Measurements from ENCODE around the gene FAM13B. TPM values are rescaled to one million over a fixed set of nuclear protein-coding genes. Genes with fewer than 3 reads are reported as not detected.

Gene FAM13B
- total and polyA plus RNA-seq, 2 of the 8 experiments (the other 6 are each of a cell fraction or from before 2014, with no cell fraction given): 6.4 to 17.0 TPM

DNA sequence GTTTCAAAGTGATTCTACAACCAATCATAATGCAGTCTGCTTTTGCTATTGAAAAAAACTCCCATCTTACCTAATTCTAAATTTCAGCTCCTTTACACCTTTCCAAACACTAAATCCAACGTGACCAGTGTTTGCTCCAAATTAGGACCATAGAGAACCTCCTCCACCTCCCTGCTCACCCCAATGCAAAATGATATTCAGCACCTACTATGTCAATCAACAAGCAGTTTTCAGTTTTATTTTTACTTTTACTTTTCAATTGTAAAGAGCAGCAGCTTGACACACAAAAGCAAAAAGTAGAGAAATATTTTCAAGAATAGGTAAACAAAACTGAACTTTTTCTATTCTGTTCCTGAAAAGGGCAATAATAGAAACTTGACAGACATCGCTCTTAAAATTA is 3.4 kb downstream of the FAM13B start:
- POLR2A ChIA-PET (ENCODE audit: partially characterized antibody): no interaction called here
- Histone ChIP-seq H3K56ac (replicated peaks; ENCODE audit: insufficient read length, low read depth, low read length) (no peak overlapping the region), H2BK5ac (ENCODE audit: low read depth, low read length) (no peak overlapping the region), H3K18ac (ENCODE audit: extremely low read depth, low read length) (no peak overlapping the region), H3K23ac (ENCODE audit: insufficient read length) (no peak overlapping the region), H2BK12ac (ENCODE audit: low read depth, low read length) (no peak overlapping the region), H3K27ac (ENCODE audit: low read depth, low read length) (no peak overlapping the region), H3K4me1 (replicated peaks in 1 of 4; ENCODE audit: control insufficient read depth in 3 of 4, insufficient read depth in 4 of 4, low read length in 3 of 4) (peaks cover 3 to 8% (median 4%) of the 10 kb centered on the region in 4 experiments; a peak in 3 of 7 replicates), H4K8ac (ENCODE audit: extremely low read depth, insufficient read depth, low read length) (no peak overlapping the region), H4K91ac (replicated peaks; ENCODE audit: insufficient read length, low read length) (no peak overlapping the region), H3K9me3 (ENCODE audit: insufficient read depth in 2 of 2, low read depth in 1 of 2, low read length in 1 of 2) (no peaks in the 10 kb centered on the region), H3K4me2 (ENCODE audit: insufficient read depth in 1 of 2, low read depth in 2 of 2, low read length in 2 of 2) (no peak overlapping the region), H3K36me3 (ENCODE audit: control insufficient read depth in 2 of 4, insufficient read depth in 4 of 4, low read length in 3 of 4) (no peaks in the 10 kb centered on the region), H3K14ac (ENCODE audit: insufficient read length) (no peak overlapping the region), H3K4ac (replicated peaks; ENCODE audit: insufficient read length, low read depth, low read length) (no peak overlapping the region), H3K27me3 (replicated peaks in 1 of 4; ENCODE audit: control insufficient read depth in 3 of 4, extremely low read depth in 1 of 4, insufficient read depth in 3 of 4, low read length in 3 of 4) (no peaks in the 10 kb centered on the region), H2BK20ac (ENCODE audit: low read length) (no peak overlapping the region), H3K79me2 (ENCODE audit: control insufficient read depth in 1 of 2, insufficient read depth in 2 of 2, low read length in 2 of 2) (peaks cover 31 to 77% of the 10 kb centered on the region in 2 experiments), H4K20me1 (replicated peaks in 1 of 2; ENCODE audit: control insufficient read depth in 1 of 2, insufficient read depth in 2 of 2, low read length in 2 of 2) (peaks cover 3 to 13% of the 10 kb centered on the region in 2 experiments), H3K79me1 (ENCODE audit: low read depth, low read length) (peaks cover 6% of the 10 kb centered on the region), H2BK120ac (replicated peaks; ENCODE audit: low read depth, low read length) (no peak overlapping the region), H2AFZ (ENCODE audit: low read length) (no peak overlapping the region), H3K23me2 (ENCODE audit: low read depth, low read length) (peaks cover 4% of the 10 kb centered on the region; the same call in 1 of the 2 replicates), H4K5ac (ENCODE audit: insufficient read length, low read depth, low read length) (no peak overlapping the region), H2AK5ac (ENCODE audit: low read depth, low read length) (no peak overlapping the region), H2BK15ac (ENCODE audit: low read length) (no peak overlapping the region), H3K4me3 (ENCODE audit: extremely low read depth in 1 of 4, insufficient read depth in 2 of 4, low read depth in 3 of 4, low read length in 4 of 4) (no peak overlapping the region), H3K9ac (replicated peaks in 1 of 4; ENCODE audit: extremely low read depth in 1 of 4, low read depth in 3 of 4, low read length in 3 of 4) (no peak overlapping the region)
- 94% methylated on average over 2 of the region's 2 CpGs; no CpG with 5 or more reads in 1 of the 2 experiments for WGBS, 2 experiments (ENCODE audit: extremely low coverage in 1 of 2, insufficient coverage in 1 of 2, insufficient read length in 1 of 2, insufficient replicate concordance in 2 of 2, low coverage in 1 of 2, low lambda C conversion rate in 2 of 2, missing lambda C conversion rate in 1 of 2)
- FAIRE-seq (no peak), DNase-seq (ENCODE audit: low read depth in 1 of 2, low spot score in 2 of 2) (no peak)
- CTCF ChIA-PET (ENCODE audit: partially characterized antibody): interaction anchor here (0.8 to 3.2 kb wide), 2 partner anchors 16 to 39 kb away, joined by 3 to 16 read pairs; no protein-coding TSS in a partner anchor
- TF ChIP-seq BACH1 (IDR thresholded peaks at IDR 0.05; ENCODE audit: low read length): no peak
- TF ChIP-seq SP4 (IDR thresholded peaks at IDR 0.05; ENCODE audit: low read length): no peak
- no peak for TF ChIP-seq TBP (IDR thresholded peaks at IDR 0.05; ENCODE audit: low read depth, low read length)
- no peak for TF ChIP-seq CTBP2 (IDR thresholded peaks at IDR 0.05; ENCODE audit: borderline replicate concordance, insufficient read depth, insufficient read length, low read length)
- TF ChIP-seq SP1 (IDR thresholded peaks at IDR 0.05; ENCODE audit: low read depth, low read length): no peak
- TF ChIP-seq SRF (IDR thresholded peaks at IDR 0.05; ENCODE audit: low read depth, low read length): no peak
- no peak for TF ChIP-seq TAF7 (optimal IDR thresholded peaks at IDR 0.05; ENCODE audit: borderline replicate concordance, low read depth, low read length)
- no peak for TF ChIP-seq CBX8 (IDR thresholded peaks at IDR 0.05; ENCODE audit: borderline replicate concordance, low read depth, low read length)
- no peak for TF ChIP-seq RXRA (IDR thresholded peaks at IDR 0.05; ENCODE audit: insufficient read depth, low read depth, low read length)
- TF ChIP-seq ZNF274 (IDR thresholded peaks at IDR 0.05; ENCODE audit: borderline replicate concordance, extremely low read depth, low read length): no peak

All from H1 (cell line).